SK-N-MC (cell line): ENCODE data around the gene COMMD6.

Source experiments
- DNase-seq: peaks from one replicate; pipeline ENCODE4 v3.0.0-alpha.2; 2011; ENCODE audit warnings: low read depth, low spot score
- H3K27ac ChIP-seq: fragments of 200-600 bp; sonication (generic); 2 replicates; pipeline ENCODE4 v1.5.1; 2016; ENCODE audit warnings: mixed run types
- H3K36me3 ChIP-seq: fragments of 200-600 bp; sonication (generic); 2 replicates; pipeline ENCODE4 v1.6.1; 2017; ENCODE audit warnings: antibody characterized with exemption, low read length, mixed read lengths; ENCODE audit not compliant: insufficient read depth
- H3K4me3 ChIP-seq: fragments of 200-600 bp; sonication (generic); 2 replicates; pipeline ENCODE4 v1.5.1; 2016
- H3K9ac ChIP-seq: fragments of 200-600 bp; sonication (generic); 2 replicates; pipeline ENCODE4 v1.8.0; 2017; ENCODE audit warnings: mixed run types, mixed read lengths; ENCODE audit not compliant: insufficient read length
- H3K9me3 ChIP-seq: fragments of 200-600 bp; sonication (generic); 2 replicates; pipeline ENCODE4 v1.6.1; 2017; ENCODE audit warnings: low read depth, mild to moderate bottlenecking, antibody characterized with exemption, low read length, moderate library complexity, mixed read lengths
- EZH2 ChIP-seq: fragments of 200-600 bp; sonication (generic); IDR thresholded peaks from one replicate; pipeline ENCODE4 v1.6.1; 2017; ENCODE audit warnings: antibody characterized with exemption
- FOXP2 ChIP-seq: optimal IDR thresholded peaks from 2 replicates; pipeline ENCODE3; 2011; ENCODE audit warnings: mild to moderate bottlenecking, moderate library complexity; ENCODE audit not compliant: insufficient read depth; ENCODE audit errors: extremely low read length, control extremely low read depth
- POLR2AphosphoS5 ChIP-seq: IDR thresholded peaks from 2 replicates; pipeline ENCODE4 v1.6.1; 2012; ENCODE audit warnings: mild to moderate bottlenecking, low read depth, low read length, borderline replicate concordance

COMMD6 gene

DNA sequence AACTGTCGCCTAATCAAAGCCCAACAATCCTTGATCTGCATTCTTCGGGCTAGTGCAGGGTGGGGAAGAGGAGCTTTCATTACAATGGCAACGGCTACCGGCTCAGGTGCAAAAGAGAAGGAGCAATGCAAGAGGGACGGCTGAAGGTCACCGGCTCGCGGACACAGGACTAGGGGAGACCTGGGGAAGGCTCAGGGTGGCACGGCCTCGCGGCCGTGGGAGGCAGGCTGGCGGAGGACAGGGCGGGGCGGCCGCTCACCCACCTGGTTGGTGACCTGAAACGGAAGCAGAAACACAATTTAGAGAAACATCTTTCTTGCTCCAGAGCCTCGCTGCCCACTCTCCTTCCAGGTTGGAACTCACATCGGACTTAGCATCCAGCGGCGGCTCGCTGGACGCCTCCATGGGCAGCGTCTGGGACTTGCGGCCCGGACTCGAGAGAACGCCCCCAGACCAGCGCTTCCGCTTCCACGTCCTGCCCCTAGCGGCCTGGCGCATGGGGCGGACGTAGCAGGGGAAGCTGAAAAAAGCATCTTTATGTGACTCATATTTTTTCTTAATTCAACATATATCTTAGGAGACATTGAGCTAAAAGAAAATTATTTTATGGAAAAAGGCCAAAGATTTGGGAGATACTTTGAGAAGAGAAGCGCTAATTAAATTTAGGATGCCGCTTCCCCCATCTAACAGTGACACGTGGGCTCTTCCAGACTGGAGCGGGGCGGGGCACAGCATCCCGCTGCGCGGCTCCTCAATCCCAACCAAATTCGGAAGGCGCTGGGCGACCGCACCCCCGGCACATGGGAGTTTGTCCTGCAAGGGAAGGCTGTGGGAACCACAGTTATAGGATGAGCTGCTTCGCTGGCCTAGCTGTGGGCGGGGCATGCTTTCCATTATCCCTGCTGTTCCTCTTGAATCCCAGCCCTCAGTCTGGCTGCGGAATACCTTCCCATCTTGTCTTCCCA is at the start of gene COMMD6:
Gene COMMD6 (minus strand): TSS at position 441 of the 965 bp plus-strand sequence. CDS start 36 bp downstream, at position 405.
- peak within 1 kb of the TSS; percentile 77 for H3K27ac ChIP-seq
- peaks cover 16% of the 10 kb centered on the region for H3K36me3 ChIP-seq
- H3K9ac ChIP-seq, result peak within 1 kb of the TSS; percentile 88
- H3K4me3 ChIP-seq, result peak within 1 kb of the TSS; percentile 81
- no peaks in the 10 kb centered on the region for H3K9me3 ChIP-seq
- TF ChIP-seq POLR2AphosphoS5 (peak; percentile 79), FOXP2 (peak; percentile 29), EZH2 (no peak)
- peak; percentile 52 for DNase-seq

DNA sequence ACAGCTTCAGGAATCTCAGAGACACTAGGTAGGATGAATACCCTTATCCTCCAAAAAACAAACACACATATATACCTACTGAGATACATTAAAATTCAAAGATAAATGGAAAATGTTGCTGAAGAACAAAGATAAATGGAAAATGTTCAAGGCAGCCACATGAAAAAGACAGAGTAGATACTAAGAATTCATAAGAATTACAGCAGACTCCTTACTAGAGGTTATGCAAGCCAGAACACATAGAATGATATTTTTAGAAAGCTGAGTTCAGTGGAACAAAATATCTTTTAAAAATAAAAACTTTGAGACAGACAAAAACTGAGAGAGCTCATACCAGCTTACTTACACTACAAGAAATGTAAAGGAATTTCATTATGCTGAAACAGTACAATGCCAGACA is 47.5 kb upstream of the COMMD6 start:
- DNase-seq, result no peak
- peaks cover 46% of the 10 kb centered on the region for H3K36me3 ChIP-seq
- H3K9me3 ChIP-seq, result no peaks in the 10 kb centered on the region
- H3K4me3 ChIP-seq, result no peak overlapping the region
- no peak overlapping the region for H3K27ac ChIP-seq
- no peak overlapping the region for H3K9ac ChIP-seq
- TF ChIP-seq EZH2, result no peak
- TF ChIP-seq POLR2AphosphoS5, result no peak
- no peak for TF ChIP-seq FOXP2

DNA sequence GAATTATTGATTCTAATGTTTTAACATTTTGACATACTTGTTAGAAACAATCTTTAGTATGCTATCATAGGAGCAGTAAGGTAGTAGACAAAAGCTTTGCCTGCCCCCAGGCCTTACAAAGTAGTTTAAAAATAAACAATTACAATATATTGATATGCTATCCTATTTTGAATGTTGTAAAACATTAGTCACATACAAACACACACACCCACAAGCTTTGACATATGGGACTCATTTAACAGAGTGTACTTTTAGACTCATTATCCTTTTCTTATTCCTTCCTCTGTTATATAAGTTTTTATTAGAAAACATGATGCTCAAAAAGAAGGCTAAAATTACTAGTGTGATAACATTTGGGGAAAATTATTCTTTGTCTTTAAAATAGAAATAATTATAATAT is 45.5 kb upstream of the COMMD6 start:
- DNase-seq, result no peak
- H3K9me3 ChIP-seq, result no peaks in the 10 kb centered on the region
- H3K9ac ChIP-seq, result no peak overlapping the region
- H3K4me3 ChIP-seq, result no peak overlapping the region
- no peak overlapping the region for H3K27ac ChIP-seq
- TF ChIP-seq POLR2AphosphoS5 (no peak), EZH2 (no peak), FOXP2 (no peak)
- peaks cover 39% of the 10 kb centered on the region for H3K36me3 ChIP-seq

DNA sequence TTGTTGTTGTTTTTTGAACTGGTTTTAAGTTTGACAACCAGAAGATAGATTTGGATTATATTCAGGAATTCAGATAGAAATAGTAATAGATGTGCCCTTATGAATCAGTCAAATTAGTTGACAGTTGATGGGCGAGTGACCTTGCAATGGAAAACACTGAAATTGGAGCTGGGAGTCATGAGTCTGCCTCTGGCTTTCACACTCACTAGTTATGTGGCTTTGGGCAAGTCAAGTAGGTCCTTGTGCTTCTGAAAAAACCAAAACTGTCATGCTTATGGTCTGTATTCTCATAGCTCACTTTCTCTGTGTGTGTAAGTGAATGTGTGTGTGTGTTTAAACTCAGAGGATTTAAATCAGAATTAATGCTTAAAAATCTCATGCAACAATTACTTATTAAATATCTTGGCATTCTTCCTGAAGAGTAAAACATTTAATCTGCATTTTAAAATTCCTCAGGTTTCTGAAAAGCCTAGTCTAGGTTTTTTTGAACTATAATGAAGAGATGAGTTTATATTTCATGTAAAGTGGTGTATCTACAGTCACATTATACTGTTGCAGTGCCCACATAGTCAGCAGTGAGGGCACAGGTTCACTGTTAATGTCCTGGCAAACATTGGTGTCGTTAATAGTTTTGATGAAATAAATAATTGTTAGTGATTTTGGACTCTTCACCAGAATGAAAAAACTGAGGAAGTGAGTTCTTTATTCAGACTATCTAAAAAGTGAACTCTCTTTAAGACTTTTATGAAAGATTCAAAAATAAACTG is 44.4 kb upstream of the COMMD6 start:
- no peak overlapping the region for H3K27ac ChIP-seq
- TF ChIP-seq EZH2 (no peak), POLR2AphosphoS5 (no peak), FOXP2 (no peak)
- H3K36me3 ChIP-seq, result peaks cover 39% of the 10 kb centered on the region
- H3K4me3 ChIP-seq, result no peak overlapping the region
- no peak for DNase-seq
- H3K9me3 ChIP-seq, result no peaks in the 10 kb centered on the region
- no peak overlapping the region for H3K9ac ChIP-seq

DNA sequence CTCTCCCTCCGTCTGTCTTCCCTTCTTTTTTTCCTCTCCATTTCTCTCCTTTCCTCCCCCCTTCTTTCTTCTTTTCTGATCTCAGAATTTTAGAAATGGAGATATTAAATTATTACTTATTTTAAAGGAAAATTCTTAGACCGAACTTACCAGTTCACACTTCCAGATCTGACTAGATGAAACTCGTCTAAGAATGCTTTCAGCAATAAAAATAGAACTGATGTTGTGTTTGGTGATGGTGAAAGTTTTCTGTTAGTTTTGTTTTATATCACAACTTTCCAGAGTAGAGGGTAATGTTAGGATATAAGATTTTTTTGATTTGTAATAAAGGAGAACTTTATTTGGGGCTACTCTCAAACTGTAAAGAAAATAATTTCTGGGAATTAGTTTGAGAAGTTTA is 41.9 kb upstream of the COMMD6 start:
- DNase-seq, result no peak
- Histone ChIP-seq H3K9ac (no peak overlapping the region), H3K9me3 (no peaks in the 10 kb centered on the region), H3K36me3 (peaks cover 37% of the 10 kb centered on the region), H3K27ac (no peak overlapping the region), H3K4me3 (no peak overlapping the region)
- TF ChIP-seq POLR2AphosphoS5 (no peak), EZH2 (no peak), FOXP2 (no peak)

DNA sequence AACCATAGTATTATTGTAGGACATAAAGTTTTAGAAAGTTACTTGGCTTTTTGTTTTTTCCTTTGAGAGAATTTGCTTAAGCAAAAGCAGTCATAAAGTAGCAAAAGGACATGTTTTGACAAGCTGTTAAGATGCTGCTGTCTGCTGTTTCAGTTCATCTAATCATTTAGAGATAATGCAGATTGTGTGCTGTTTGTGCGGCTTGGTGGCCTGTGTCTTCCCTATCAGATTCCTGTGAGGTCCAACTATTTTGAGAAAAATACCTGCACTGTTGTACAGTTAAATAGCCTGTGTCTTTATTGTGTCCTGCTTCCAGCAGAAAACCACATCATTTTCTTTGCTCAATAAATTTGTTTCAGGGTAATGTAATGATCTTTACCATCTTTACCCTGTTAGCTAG is 31.9 kb upstream of the COMMD6 start:
- no peak for TF ChIP-seq EZH2
- TF ChIP-seq POLR2AphosphoS5, result no peak
- TF ChIP-seq FOXP2, result no peak
- no peak overlapping the region for H3K27ac ChIP-seq
- no peak for DNase-seq
- peaks cover 38% of the 10 kb centered on the region for H3K36me3 ChIP-seq
- no peak overlapping the region for H3K9ac ChIP-seq
- no peak overlapping the region for H3K4me3 ChIP-seq
- H3K9me3 ChIP-seq, result no peaks in the 10 kb centered on the region

DNA sequence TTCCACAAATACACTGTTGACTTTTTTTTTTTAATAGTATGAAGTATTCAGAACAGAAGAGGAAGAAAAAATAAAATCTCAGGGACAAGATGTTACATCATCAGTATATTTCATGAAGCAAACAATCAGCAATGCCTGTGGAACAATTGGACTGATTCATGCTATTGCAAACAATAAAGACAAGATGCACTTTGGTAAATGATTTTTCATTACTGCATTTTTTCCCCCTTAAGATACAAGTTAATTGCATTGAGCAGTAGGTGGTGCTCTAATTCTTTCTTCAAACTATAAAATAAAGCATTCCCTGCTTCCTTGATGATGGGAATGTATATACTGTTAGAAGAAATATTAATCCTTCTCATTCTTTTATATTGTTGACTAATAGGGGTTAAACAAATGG is 29.0 kb upstream of the COMMD6 start:
- no peak for DNase-seq
- no peaks in the 10 kb centered on the region for H3K9me3 ChIP-seq
- TF ChIP-seq FOXP2 (no peak), EZH2 (no peak), POLR2AphosphoS5 (no peak)
- H3K4me3 ChIP-seq, result no peak overlapping the region
- peaks cover 27% of the 10 kb centered on the region for H3K36me3 ChIP-seq
- H3K27ac ChIP-seq, result no peak overlapping the region
- no peak overlapping the region for H3K9ac ChIP-seq

DNA sequence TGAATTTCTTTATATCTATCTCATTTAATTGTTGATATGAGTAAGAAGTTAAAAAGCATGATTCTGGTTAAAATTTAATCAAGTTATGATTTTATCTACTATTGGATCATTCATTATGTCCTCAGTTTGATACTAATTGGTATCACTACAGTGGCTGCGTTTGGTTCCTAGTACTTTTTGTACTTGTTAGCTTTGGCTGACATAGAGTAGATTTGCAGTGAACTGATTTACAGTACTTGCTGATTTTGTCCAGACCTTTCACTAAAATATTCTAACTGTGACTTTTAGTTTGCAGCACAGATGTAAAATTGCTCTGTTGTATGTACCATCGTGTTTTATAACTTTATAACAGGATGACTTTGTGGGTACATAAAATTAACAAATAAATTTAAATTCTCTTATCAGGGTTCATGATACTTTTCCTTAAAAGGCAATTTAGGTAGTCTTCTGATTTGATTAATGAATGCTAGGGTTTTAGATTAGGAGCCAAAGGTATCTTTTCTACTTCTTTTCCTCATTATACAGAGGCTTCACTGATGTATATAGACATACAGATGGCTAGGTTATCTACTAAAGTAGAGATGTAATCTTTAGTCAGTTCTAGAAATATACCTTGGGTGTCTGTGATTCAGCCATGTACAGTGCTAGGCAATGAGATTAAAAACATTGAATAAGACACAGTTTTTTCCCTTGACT is 20.7 kb upstream of the COMMD6 start:
- no peaks in the 10 kb centered on the region for H3K9me3 ChIP-seq
- TF ChIP-seq FOXP2 (no peak), EZH2 (no peak), POLR2AphosphoS5 (no peak)
- H3K9ac ChIP-seq, result no peak overlapping the region
- H3K36me3 ChIP-seq, result peaks cover 24% of the 10 kb centered on the region
- 0 out of 2 replicates have a peak overlapping the region, but pooled peaks have one; percentile 14 for H3K27ac ChIP-seq
- no peak for DNase-seq
- H3K4me3 ChIP-seq, result no peak overlapping the region
